Measurements from ENCODE around the gene SRMS.

DNA sequence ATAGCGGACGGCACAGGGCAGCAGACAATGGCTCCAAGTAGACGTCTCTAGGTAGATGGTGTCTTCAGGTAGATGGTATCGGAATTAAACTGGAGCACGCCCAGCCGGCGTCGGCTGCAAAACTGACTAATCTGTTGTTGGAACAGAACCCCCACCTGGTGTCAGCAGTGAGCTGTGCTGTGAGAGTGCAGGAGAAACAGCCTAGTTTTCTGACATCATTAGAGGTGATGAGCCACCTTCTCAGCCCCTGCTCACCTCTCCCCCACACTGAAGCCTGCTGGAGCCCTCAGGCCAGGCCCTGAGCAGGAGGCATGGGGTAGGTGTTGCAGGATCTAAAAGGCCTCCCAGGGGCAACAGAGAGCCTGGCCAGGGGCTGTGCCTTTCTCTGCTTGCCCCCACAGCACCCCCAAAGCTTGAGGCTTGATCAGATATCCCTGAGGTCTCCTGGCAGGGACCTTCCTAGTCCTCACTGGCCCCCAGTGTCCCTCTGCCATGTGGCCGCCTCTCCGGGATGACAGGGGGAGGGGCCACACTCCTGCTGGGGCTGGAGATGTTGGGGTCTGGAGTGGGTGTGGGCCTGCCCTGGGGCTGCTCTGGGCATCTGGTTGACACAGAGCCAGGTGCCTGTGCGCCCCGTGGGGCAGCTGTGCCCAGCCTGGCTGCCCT is 33.4 kb upstream of the SRMS start:
- TF ChIP-seq, protein P1, sequence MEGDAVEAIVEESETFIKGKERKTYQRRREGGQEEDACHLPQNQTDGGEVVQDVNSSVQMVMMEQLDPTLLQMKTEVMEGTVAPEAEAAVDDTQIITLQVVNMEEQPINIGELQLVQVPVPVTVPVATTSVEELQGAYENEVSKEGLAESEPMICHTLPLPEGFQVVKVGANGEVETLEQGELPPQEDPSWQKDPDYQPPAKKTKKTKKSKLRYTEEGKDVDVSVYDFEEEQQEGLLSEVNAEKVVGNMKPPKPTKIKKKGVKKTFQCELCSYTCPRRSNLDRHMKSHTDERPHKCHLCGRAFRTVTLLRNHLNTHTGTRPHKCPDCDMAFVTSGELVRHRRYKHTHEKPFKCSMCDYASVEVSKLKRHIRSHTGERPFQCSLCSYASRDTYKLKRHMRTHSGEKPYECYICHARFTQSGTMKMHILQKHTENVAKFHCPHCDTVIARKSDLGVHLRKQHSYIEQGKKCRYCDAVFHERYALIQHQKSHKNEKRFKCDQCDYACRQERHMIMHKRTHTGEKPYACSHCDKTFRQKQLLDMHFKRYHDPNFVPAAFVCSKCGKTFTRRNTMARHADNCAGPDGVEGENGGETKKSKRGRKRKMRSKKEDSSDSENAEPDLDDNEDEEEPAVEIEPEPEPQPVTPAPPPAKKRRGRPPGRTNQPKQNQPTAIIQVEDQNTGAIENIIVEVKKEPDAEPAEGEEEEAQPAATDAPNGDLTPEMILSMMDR (conservative IDR thresholded peaks at IDR 0.05; ENCODE audit: low read depth, low read length): peak; percentile 85
- TF ChIP-seq EZH2 (IDR thresholded peaks at IDR 0.05; ENCODE audit: low read length, unreplicated experiment) (no peak), EZH2phosphoT487 (IDR thresholded peaks at IDR 0.05; ENCODE audit: borderline replicate concordance, low read length) (no peak)

Measured in PC-3 (cell line).